Activated CD4-positive, alpha-beta memory T cell treated with anti-CD3 and anti-CD28 coated beads for 36 hours (primary cell): Measurements from ENCODE around the gene WNT7A. TPM values are rescaled to one million over a fixed set of nuclear protein-coding genes. Genes with fewer than 3 reads are reported as not detected.
A peak's percentile ranks its signal among the peaks of the same experiment; 100 is the strongest.
"Not testable (repeated sequence)": the region's sequence is repeated elsewhere in the genome, so short reads cannot be mapped to it uniquely, and the experiment has no call there.

Experiments used
- CTCF ChIA-PET: fragments of 350-600 bp; sonication (Branson Sonifier 250); formaldehyde crosslinking; loops from one replicate; lab custom pipeline; 2021; ENCODE audit warnings: antibody characterized with exemption, inconsistent platforms; lab: Charles Lee
- POLR2A ChIA-PET: fragments of 350-600 bp; sonication (Branson Sonifier 250); formaldehyde crosslinking; loops from one replicate; lab custom pipeline; 2021; ENCODE audit warnings: antibody characterized with exemption; lab: Charles Lee
- DNase-seq: peaks from one replicate; pipeline ENCODE4 v3.0.0-alpha.2; 2020
- H3K27ac Mint-ChIP-seq: one replicate; pipeline ENCODE4 v1.8.0; 2021; ENCODE audit warnings: mixed read lengths
- H3K27me3 Mint-ChIP-seq: one replicate; pipeline ENCODE4 v1.8.0; 2021; ENCODE audit warnings: mixed read lengths
- H3K36me3 Mint-ChIP-seq: one replicate; pipeline ENCODE4 v1.8.0; 2021; ENCODE audit warnings: mixed read lengths
- H3K4me1 Mint-ChIP-seq: one replicate; pipeline ENCODE4 v1.8.0; 2021; ENCODE audit warnings: low read depth, mixed read lengths
- H3K4me3 Mint-ChIP-seq: one replicate; pipeline ENCODE4 v1.8.0; 2021; ENCODE audit warnings: mild to moderate bottlenecking, mixed read lengths
- H3K9me3 Mint-ChIP-seq: one replicate; pipeline ENCODE4 v1.8.0; 2021; ENCODE audit warnings: mixed read lengths
- intact Hi-C: fragments of 100-400 bp; cut with micrococcal nuclease; formaldehyde crosslinking; loops from one replicate; pipeline ENCODE4 v1.15.1; 2023
- total RNA-seq, 2 experiments: library from RNA; stranded (reverse); gene quantifications; one replicate each; pipeline ENCODE4 v1.2.3, GENCODE V29; 2021

Gene WNT7A
- total RNA-seq, result under 1 TPM; 0.29 to 0.33 TPM

DNA sequence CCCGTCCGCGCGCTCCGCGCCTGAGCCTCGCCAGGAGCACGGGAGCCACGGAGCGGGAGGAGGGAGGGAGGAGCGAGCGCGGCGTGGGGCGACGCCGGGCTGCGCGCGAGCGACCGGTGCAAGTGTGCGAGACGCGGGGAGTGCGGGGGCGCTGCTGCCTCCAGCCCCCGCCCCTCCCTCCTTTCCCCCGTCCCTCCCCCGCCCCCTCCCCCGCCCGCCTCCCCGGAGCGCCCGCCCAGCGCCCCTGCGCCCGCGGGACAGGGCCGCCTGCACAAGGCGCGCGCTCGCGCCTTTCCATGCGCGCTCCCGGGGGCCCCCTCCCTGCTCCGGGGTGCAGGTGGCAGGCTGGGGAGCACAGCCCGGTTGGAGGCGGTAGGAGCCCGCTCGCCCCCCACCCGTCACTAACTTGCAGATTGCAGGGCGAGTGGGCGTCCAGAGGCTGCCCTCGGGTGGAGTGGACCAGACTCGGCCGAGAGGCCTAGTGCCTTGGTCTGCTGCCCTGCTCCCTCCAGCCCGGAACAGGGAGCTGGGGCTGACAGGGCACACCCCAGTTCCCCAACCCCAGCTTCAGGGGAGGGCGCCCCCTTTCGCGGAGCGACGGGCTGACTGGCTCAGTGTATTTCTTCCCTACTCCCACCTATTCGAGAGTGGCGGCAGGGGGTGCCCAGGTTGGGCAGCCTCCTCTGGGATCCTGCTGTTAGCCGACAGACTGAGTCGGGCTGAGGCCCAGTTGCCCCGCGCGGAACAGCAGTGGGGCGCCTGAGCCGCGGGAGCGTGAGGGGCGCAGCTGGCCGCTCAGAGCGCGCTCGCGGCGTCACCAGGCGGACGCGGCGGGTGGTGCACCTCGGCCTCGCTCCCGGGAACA is at the start of gene WNT7A:
TSS of gene WNT7A (minus strand) at position 126 of the 865 bp plus-strand sequence. CDS start 255 bp downstream, outside the sequence.
- no peaks in the 10 kb centered on the region for H3K36me3 Mint-ChIP-seq
- DNase-seq, result peak; percentile 77
- H3K9me3 Mint-ChIP-seq, result no peaks in the 10 kb centered on the region
- H3K4me1 Mint-ChIP-seq, result peaks cover 2% of the 10 kb centered on the region
- H3K27ac Mint-ChIP-seq, result no peak within 1 kb of the TSS
- intact Hi-C loops, result loop anchor here (1.0 to 5.0 kb wide), 3 partner anchors 14 to 383 kb away; no protein-coding TSS in a partner anchor
- H3K4me3 Mint-ChIP-seq, result peak within 1 kb of the TSS; percentile 70
- ChIA-PET CTCF (interaction anchor here (0.7 to 21.6 kb wide), 25 partner anchors 9 to 400 kb away, joined by 3 to 567 read pairs (median 4); partner anchors contain the start of gene HDAC11), POLR2A (interaction anchor here (0.5 to 1.0 kb wide), 4 partner anchors 8 to 298 kb away, joined by 3 to 5 read pairs (median 4); partner anchors contain the start of genes LSM3 and XPC)
- peaks cover 16% of the 10 kb centered on the region for H3K27me3 Mint-ChIP-seq

DNA sequence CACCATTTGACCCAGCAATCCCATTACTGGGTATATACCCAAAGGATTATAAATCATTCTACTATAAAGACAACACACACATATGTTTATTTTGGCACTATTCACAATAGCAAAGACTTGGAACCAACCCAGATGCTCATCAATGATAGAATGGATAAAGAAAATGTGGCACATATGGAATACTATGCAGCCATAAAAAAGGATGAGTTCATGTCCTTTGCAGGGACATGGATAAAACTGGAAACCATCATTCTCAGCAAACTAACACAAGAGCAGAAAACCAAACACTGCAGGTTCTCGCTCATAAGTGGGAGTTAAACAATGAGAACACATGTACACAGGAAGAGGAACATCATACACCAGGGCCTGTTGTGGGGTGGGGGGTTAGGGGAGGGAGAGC is 48.9 kb upstream of the WNT7A start:
- H3K4me1 Mint-ChIP-seq, POLR2A ChIA-PET, H3K4me3 Mint-ChIP-seq, intact Hi-C loops, DNase-seq, H3K27ac Mint-ChIP-seq, CTCF ChIA-PET: not testable (repeated sequence)
- Mint-ChIP-seq H3K36me3 (peaks cover 14% of the 10 kb centered on the region), H3K27me3 (peaks cover 14% of the 10 kb centered on the region), H3K9me3 (peaks cover 57% of the 10 kb centered on the region)

DNA sequence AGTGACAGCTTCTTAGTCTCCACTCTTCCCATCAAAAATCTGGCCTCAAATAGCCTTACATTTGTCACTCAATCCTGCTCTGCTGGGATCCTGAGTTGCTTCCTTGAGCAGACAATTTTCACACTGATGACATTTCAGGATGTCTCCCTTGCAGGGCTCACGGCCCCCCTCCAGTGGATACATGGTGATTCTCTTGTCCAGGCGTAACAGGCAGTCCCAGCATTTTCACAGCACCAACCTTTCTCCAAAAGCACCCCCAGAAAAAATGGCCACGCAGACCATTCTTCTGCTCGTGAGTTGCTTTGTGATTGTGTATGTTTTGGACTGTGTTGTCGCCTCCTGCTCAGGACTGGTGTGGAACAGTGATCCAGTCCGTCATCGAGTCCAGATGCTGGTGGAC is 47.4 kb upstream of the WNT7A start:
- peaks cover 55% of the 10 kb centered on the region for H3K9me3 Mint-ChIP-seq
- DNase-seq, result no peak
- POLR2A ChIA-PET, result no interaction called here
- peaks cover 7% of the 10 kb centered on the region for H3K27me3 Mint-ChIP-seq
- no peaks in the 10 kb centered on the region for H3K4me1 Mint-ChIP-seq
- H3K27ac Mint-ChIP-seq, result no peak overlapping the region
- H3K36me3 Mint-ChIP-seq, result peaks cover 15% of the 10 kb centered on the region
- no peak overlapping the region for H3K4me3 Mint-ChIP-seq
- CTCF ChIA-PET, result no interaction called here
- intact Hi-C loops, result no loop called here

DNA sequence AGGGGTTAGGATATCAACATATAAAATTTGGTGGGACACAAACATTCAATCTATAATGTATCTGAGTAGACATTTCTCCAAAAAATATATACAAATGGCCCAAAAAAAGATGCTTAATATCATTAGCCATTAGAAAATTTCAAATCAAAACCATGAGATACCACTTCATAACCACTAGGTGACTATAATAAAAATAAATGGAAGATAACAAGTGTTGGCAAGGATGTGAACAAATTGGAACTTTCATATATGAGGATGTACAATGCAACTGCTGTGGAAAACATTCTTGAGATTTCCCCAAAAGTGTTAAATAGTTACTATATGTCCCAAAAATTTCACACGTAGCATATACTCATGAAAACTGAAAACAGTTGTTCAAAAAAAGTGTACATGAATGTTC is 36.5 kb upstream of the WNT7A start:
- no peak for DNase-seq
- Mint-ChIP-seq H3K4me1 (no peaks in the 10 kb centered on the region), H3K9me3 (peaks cover 65% of the 10 kb centered on the region), H3K4me3 (no peak overlapping the region), H3K27ac (no peak overlapping the region), H3K27me3 (no peaks in the 10 kb centered on the region), H3K36me3 (peaks cover 14% of the 10 kb centered on the region)
- POLR2A ChIA-PET, result no interaction called here
- intact Hi-C loops, result no loop called here
- CTCF ChIA-PET, result no interaction called here

DNA sequence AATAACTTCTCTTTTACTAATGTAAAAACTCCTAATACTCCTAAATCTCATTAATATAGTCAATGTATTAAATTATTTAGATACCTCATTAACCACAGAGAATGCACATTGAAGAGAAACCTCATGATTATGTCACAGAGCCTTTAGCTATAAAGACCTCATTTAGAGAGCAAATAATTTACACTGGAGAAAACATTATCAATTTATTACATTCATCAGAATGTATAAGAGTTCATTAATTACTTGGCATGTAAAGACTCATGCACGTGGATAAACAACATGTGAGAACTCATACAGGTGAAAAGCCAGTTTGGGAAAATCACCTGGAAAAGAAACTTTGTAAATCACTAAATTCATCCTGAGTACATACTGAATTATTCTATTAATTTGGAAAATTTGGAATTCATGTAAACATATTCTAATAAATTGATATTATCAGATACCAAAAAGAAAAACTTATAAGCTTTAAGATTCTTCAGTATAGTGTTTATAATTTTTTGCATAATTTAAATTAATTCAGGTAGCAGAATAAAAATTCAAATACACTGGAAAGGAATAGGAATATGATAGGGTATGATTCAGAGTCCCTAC is 22.9 kb upstream of the WNT7A start:
- DNase-seq, result no peak
- H3K4me1 Mint-ChIP-seq, result no peaks in the 10 kb centered on the region
- no peaks in the 10 kb centered on the region for H3K27me3 Mint-ChIP-seq
- ChIA-PET CTCF (no interaction called here), POLR2A (no interaction called here)
- H3K27ac Mint-ChIP-seq, result no peak overlapping the region
- H3K4me3 Mint-ChIP-seq, result no peak overlapping the region
- H3K9me3 Mint-ChIP-seq, result peaks cover 77% of the 10 kb centered on the region
- peaks cover 40% of the 10 kb centered on the region for H3K36me3 Mint-ChIP-seq
- intact Hi-C loops, result no loop called here

DNA sequence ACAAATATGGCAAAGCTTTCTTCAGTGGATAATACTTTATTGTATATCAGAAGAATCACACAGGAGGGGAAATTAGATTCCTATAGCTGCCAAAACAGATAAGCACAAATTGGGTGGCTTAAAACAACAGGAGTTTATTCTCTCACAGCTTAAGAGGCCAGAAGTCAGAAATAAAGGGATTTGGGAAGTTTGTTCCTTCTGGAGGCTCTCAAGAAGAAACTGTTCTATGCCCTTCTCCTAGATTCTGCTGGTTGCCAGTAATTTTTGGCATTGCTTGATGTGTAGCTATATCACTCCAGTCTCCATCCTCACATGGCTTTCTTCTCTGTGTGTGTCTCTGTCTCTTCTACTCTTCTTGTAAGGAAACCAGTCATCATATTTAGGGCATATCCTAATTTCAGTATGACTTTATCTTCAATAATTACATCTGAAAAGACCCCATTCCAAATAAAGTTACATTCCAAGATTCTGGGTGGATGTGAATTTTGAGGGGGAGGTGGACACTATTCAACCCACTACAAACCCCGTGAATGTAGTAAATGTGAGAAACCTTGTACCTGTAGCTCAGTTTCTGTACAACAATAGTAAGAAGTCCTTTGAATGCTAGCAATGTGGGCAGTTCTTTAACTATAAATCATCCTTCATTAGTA is 22.2 kb upstream of the WNT7A start:
- intact Hi-C loops, result no loop called here
- no peak for DNase-seq
- ChIA-PET CTCF (interaction anchor here (1.4 kb wide), 1 partner anchor 246 kb away, joined by 5 read pairs; no protein-coding TSS in a partner anchor), POLR2A (no interaction called here)
- Mint-ChIP-seq H3K4me3 (no peak overlapping the region), H3K4me1 (no peaks in the 10 kb centered on the region), H3K27me3 (no peaks in the 10 kb centered on the region), H3K27ac (no peak overlapping the region), H3K36me3 (peaks cover 38% of the 10 kb centered on the region), H3K9me3 (peaks cover 70% of the 10 kb centered on the region)

DNA sequence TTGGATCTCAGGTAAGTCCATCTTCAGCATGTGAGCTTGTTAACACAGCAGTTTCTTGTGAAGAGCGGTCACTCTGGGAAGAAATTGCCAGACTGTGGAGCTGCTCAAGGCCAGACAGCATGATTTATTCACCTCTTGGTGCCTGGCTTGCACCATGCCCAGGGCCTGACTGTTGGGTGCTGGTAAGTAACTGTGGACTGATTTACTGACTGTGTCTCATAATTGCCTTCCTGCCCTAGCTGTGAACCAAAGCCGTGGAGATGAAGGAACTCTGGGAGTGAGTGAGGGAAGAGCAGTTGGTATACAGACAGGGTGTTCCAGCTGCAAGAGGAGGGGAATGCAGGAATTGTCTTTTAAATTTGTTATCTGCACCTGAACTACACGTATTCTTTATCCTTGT is 18.5 kb upstream of the WNT7A start:
- intact Hi-C loops, result loop anchor here (5.0 to 10.0 kb wide), 3 partner anchors 564 to 1026 kb away; no protein-coding TSS in a partner anchor
- peaks cover 14% of the 10 kb centered on the region for H3K4me1 Mint-ChIP-seq
- no peaks in the 10 kb centered on the region for H3K27me3 Mint-ChIP-seq
- H3K36me3 Mint-ChIP-seq, result peaks cover 26% of the 10 kb centered on the region
- no peak overlapping the region for H3K4me3 Mint-ChIP-seq
- H3K27ac Mint-ChIP-seq, result no peak overlapping the region
- ChIA-PET POLR2A (no interaction called here), CTCF (no interaction called here)
- H3K9me3 Mint-ChIP-seq, result peaks cover 40% of the 10 kb centered on the region
- DNase-seq, result no peak

DNA sequence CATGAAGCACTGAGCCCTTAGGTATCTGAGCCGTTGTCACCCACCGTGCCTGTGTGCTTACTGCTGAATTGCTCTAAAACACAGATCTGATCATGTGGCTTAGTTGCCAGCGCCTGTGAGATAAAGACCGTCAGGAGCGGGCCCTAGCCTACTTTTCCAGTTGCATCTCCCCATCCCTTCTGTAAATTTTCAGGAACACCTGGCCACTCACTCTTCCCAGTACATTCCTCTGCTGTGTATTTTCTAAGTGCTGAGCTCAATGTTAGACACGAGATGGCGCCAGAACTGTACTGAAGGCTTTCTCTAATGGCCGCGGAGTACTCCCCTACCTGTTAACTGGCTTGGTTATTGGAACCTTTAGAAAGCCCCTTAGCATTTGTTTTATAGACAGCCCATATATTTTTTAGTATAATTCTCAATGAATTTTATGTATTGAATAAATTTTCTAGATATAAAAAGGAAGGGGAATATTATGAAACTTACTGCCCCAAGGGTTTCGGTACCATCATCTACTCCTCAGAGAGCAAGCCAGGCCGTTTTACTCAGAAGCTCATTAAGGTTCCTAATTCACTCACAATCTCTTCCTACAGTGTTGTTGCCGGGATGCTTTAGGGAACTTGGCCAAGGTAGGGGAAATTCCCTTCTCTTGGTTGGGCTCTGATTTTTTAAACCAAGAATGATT is 16.7 kb upstream of the WNT7A start:
- POLR2A ChIA-PET, result interaction anchor here (1.0 to 2.3 kb wide), 3 partner anchors 228 to 282 kb away, joined by 3 to 9 read pairs (median 3); partner anchors contain the start of genes CHCHD4, LSM3, TMEM43 and XPC
- Mint-ChIP-seq H3K9me3 (peaks cover 31% of the 10 kb centered on the region), H3K4me1 (peaks cover 16% of the 10 kb centered on the region), H3K4me3 (peak overlapping the region; percentile 84), H3K36me3 (peaks cover 21% of the 10 kb centered on the region), H3K27ac (no peak overlapping the region), H3K27me3 (no peaks in the 10 kb centered on the region)
- DNase-seq, result peak; percentile 69
- CTCF ChIA-PET, result interaction anchor here (0.6 to 21.6 kb wide), 36 partner anchors 11 to 1025 kb away, joined by 3 to 567 read pairs (median 4); partner anchors contain the start of genes CHCHD4, LSM3, TMEM43 and WNT7A
- intact Hi-C loops, result loop anchor here (1.0 to 10.0 kb wide), 8 partner anchors 218 to 1028 kb away; partner anchors contain the start of genes CCDC174, LSM3 and XPC

DNA sequence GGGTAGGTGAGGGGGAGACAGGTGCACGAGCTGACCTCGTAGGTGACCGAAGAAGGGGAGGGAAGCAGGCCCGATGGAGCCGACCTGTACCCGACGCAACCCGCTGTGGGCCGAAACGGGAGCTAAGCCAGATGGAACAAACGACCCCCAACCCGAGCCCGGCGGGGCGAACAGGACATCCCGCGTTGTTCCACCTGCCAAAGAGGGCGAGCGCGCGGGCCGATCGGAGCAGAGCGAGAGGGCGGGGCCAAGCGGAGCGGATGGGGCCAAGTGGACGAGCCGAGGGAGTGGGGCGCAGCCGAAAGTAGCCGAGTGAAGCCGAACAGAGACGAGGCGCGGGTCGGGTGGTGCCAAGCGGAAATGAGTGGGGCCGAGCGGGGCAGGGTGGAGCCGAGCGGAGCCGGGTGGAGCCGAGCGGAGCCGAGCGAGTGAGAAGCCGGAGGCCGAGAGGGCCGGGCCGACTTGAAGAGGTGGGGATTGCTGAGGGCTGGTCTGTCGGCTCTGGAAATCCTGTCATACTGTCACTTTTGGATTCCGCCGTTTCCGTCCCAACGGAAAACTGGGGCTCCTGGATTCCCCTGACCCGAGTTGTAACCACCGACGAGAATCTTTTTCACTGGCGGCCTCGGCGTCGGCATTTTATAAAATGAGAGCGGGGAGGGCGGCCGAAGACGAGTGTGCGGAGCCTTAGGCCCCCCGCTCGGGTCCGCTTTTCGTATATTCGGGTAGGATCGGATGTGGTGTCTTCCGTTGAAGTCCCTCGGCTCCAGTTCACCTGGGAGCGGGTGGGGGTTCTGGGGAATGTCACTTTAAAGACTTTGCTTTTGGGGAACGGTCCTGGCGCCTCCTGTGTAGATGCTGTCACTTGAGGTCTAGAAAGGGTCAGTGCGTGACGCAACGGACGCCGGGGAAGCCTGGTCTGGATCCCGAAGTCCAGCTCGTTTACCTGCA is 15.6 kb upstream of the WNT7A start:
- Mint-ChIP-seq H3K27ac (peak overlapping the region; percentile 67), H3K27me3 (no peaks in the 10 kb centered on the region), H3K9me3 (peaks cover 22% of the 10 kb centered on the region), H3K4me1 (peaks cover 28% of the 10 kb centered on the region), H3K36me3 (peaks cover 14% of the 10 kb centered on the region), H3K4me3 (peak overlapping the region; percentile 84)
- ChIA-PET CTCF (interaction anchor here (0.8 to 21.6 kb wide), 15 partner anchors 10 to 1026 kb away, joined by 3 to 567 read pairs (median 7); partner anchors contain the start of genes CHCHD4, TMEM43 and WNT7A), POLR2A (interaction anchor here (0.6 to 2.3 kb wide), 3 partner anchors 45 to 283 kb away, joined by 3 to 9 read pairs (median 3); partner anchors contain the start of genes LSM3 and XPC)
- intact Hi-C loops, result loop anchor here (1.0 to 10.0 kb wide), 8 partner anchors 219 to 1029 kb away; partner anchors contain the start of genes CCDC174, LSM3 and XPC
- peak; percentile 98 for DNase-seq

DNA sequence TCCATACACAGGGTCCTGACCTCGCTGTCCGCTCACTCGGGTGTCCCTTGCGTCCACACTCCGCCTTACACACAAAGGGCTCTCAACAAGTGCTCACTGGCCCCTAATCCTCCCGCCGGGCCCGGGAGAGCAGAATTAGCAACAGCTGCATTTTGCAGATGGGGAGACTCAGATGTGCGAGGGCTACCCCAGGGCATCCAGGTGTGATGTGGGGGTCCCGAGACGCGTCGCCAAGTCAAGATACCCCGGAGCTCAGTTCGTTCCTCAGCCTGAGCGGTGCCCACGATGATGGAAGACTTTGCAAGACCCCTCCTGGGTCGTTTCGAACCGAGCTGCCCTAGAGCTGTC is 14.9 kb upstream of the WNT7A start:
- H3K27me3 Mint-ChIP-seq, result no peaks in the 10 kb centered on the region
- DNase-seq, result no peak
- no peak overlapping the region for H3K27ac Mint-ChIP-seq
- peaks cover 30% of the 10 kb centered on the region for H3K4me1 Mint-ChIP-seq
- H3K36me3 Mint-ChIP-seq, result peaks cover 10% of the 10 kb centered on the region
- ChIA-PET CTCF (interaction anchor here (0.8 to 21.6 kb wide), 6 partner anchors 9 to 309 kb away, joined by 3 to 567 read pairs (median 8); partner anchors contain the start of genes CHCHD4, TMEM43 and WNT7A), POLR2A (no interaction called here)
- H3K4me3 Mint-ChIP-seq, result peak overlapping the region; percentile 84
- intact Hi-C loops, result loop anchor here (5.0 to 10.0 kb wide), 3 partner anchors 568 to 1030 kb away; no protein-coding TSS in a partner anchor
- peaks cover 17% of the 10 kb centered on the region for H3K9me3 Mint-ChIP-seq
